Measurements from ENCODE around the gene LDLR. TPM values are rescaled to one million over a fixed set of nuclear protein-coding genes. Genes with fewer than 3 reads are reported as not detected.
"Not testable (repeated sequence)": the region's sequence is repeated elsewhere in the genome, so short reads cannot be mapped to it uniquely, and the experiment has no call there.

Gene LDLR
- polyA plus RNA-seq, 1 experiment, result 49.6 TPM

GRCh38 chr19:11088506-11089253 is 583 bp upstream of the LDLR start:
- H3K27ac ChIP-seq (ENCODE audit: low read depth, low read length), result peak overlapping the region; percentile 95
- no peak for DNase-seq (ENCODE audit: low read depth, low spot score)
- peak overlapping the region; percentile 86 for H3K4me3 ChIP-seq (ENCODE audit: low read depth, low read length)
- ChIA-PET CTCF (interaction anchor here (1.1 to 2.1 kb wide), 3 partner anchors 38 to 153 kb away, joined by 4 to 7 read pairs (median 4); no protein-coding TSS in a partner anchor), POLR2A (interaction anchor here (0.5 to 0.7 kb wide), 2 partner anchors 12 to 13 kb away, joined by 4 to 5 read pairs; no protein-coding TSS in a partner anchor)
- TF ChIP-seq CTCF (IDR thresholded peaks at IDR 0.05; ENCODE audit: low read depth, low read length), result no peak
- no peaks in the 10 kb centered on the region for H3K27me3 ChIP-seq (ENCODE audit: control insufficient read depth, insufficient read depth, low read length)
- H3K9me3 ChIP-seq (ENCODE audit: control insufficient read depth, insufficient read depth, low read length), result no peaks in the 10 kb centered on the region; the same call in 1 of the 2 replicates

GRCh38 chr19:11090014-11090263 is 676 bp downstream of the LDLR start:
- Histone ChIP-seq H3K27ac (ENCODE audit: low read depth, low read length) (peak overlapping the region; percentile 95), H3K4me3 (ENCODE audit: low read depth, low read length) (peak overlapping the region; percentile 86)
- DNase-seq (ENCODE audit: low read depth, low spot score); H3K27me3 ChIP-seq (ENCODE audit: control insufficient read depth, insufficient read depth, low read length); CTCF ChIA-PET; H3K9me3 ChIP-seq (ENCODE audit: control insufficient read depth, insufficient read depth, low read length): not testable (repeated sequence)
- POLR2A ChIA-PET, result interaction anchor here (0.6 kb wide), 1 partner anchor 196 kb away, joined by 3 read pairs; no protein-coding TSS in a partner anchor

- peak overlapping the region; percentile 90 for H3K4me3 ChIP-seq (ENCODE audit: low read depth, low read length)
- ChIA-PET CTCF (interaction anchor here (1.8 kb wide), 1 partner anchor 35 kb away, joined by 7 read pairs; no protein-coding TSS in a partner anchor), POLR2A (interaction anchor here (0.6 kb wide), 1 partner anchor 196 kb away, joined by 3 read pairs; no protein-coding TSS in a partner anchor)
- no peak for TF ChIP-seq CTCF (IDR thresholded peaks at IDR 0.05; ENCODE audit: low read depth, low read length)
- peak overlapping the region; percentile 95 for H3K27ac ChIP-seq (ENCODE audit: low read depth, low read length)
- H3K9me3 ChIP-seq (ENCODE audit: control insufficient read depth, insufficient read depth, low read length), result no peaks in the 10 kb centered on the region; the same call in 1 of the 2 replicates
- H3K27me3 ChIP-seq (ENCODE audit: control insufficient read depth, insufficient read depth, low read length), result no peaks in the 10 kb centered on the region
- DNase-seq (ENCODE audit: low read depth, low spot score), result peak; percentile 77
These were observed 1.2 kb downstream of the LDLR start for GRCh38 chr19:11090264-11090996.

GRCh38 chr19:11090997-11091702 is 1.9 kb downstream of the LDLR start:
- H3K27me3 ChIP-seq (ENCODE audit: control insufficient read depth, insufficient read depth, low read length), result no peaks in the 10 kb centered on the region
- POLR2A ChIA-PET, result no interaction called here
- DNase-seq (ENCODE audit: low read depth, low spot score), result no peak

More at GRCh38 chr19:11090997-11091702, 1.9 kb downstream of the LDLR start:
- H3K27ac ChIP-seq (ENCODE audit: low read depth, low read length), result peak overlapping the region; percentile 88
- CTCF ChIA-PET, result interaction anchor here (1.8 kb wide), 1 partner anchor 35 kb away, joined by 7 read pairs; no protein-coding TSS in a partner anchor
- H3K9me3 ChIP-seq (ENCODE audit: control insufficient read depth, insufficient read depth, low read length), result no peaks in the 10 kb centered on the region; the same call in 1 of the 2 replicates
- peak overlapping the region; percentile 90 for H3K4me3 ChIP-seq (ENCODE audit: low read depth, low read length)
- TF ChIP-seq CTCF (IDR thresholded peaks at IDR 0.05; ENCODE audit: low read depth, low read length), result no peak
